ENCODE data around the gene KCNMB1. TPM values are rescaled to one million over a fixed set of nuclear protein-coding genes. Genes with fewer than 3 reads are reported as not detected.

The KCNMB1 gene
- total and polyA plus RNA-seq, 10 of the 15 experiments (the other 5 are each of a cell fraction or from before 2014, with no cell fraction given), result 1.2 to 3.6 (median 2.6) TPM

DNA sequence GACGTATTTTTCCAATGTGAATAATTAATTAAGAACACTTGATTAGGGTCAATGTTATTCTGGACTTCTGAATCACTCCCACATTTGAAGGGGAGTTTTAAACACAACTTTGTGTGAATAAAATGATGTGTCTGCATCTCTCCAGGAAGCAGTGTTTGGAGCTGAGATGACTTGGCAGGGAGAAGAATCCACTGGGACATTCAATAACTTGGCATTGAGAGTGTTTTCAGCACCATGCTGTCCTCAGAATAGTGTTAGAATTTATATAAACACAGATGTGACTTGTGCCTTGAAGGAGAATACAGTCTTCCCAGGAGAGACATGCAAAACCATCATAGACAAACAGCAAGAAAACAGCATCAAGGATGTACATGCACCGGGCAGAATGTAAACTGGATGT, 32.7 kb upstream of the KCNMB1 start:
- H3K4me1 ChIP-seq (ENCODE audit: control insufficient read depth, insufficient read depth, low read length), result no peaks in the 10 kb centered on the region
- TF ChIP-seq ESRRA (IDR thresholded peaks at IDR 0.05; ENCODE audit: low read length) (no peak), SREBF2 (IDR thresholded peaks at IDR 0.05; ENCODE audit: low read length) (no peak), SP1 (IDR thresholded peaks at IDR 0.05; ENCODE audit: low read depth, low read length) (no peak), NR2C2 (IDR thresholded peaks at IDR 0.05; ENCODE audit: borderline replicate concordance, control insufficient read depth, insufficient read length, low read depth) (no peak), NFXL1 (IDR thresholded peaks at IDR 0.05; ENCODE audit: borderline replicate concordance) (no peak), TBL1XR1 (IDR thresholded peaks at IDR 0.05; ENCODE audit: low read depth, low read length) (no peak), NRF1 (conservative IDR thresholded peaks at IDR 0.05; ENCODE audit: low read depth, low read length) (no peak), WRNIP1 (IDR thresholded peaks at IDR 0.05; ENCODE audit: borderline replicate concordance, low read depth, low read length) (no peak), SIX5 (IDR thresholded peaks at IDR 0.05; ENCODE audit: low read depth, low read length, severe bottlenecking) (no peak), SUZ12 (IDR thresholded peaks at IDR 0.05; ENCODE audit: unreplicated experiment) (no peak), SPI1 (IDR thresholded peaks at IDR 0.05; ENCODE audit: borderline replicate concordance, insufficient read depth, low read depth, low read length) (no peak), SMARCA5 (IDR thresholded peaks at IDR 0.05) (no peak), MAX (IDR thresholded peaks at IDR 0.05; ENCODE audit: low read depth, low read length) (no peak), TAF1 (IDR thresholded peaks at IDR 0.05; ENCODE audit: borderline replicate concordance, low read depth, low read length) (no peak), IKZF2 (IDR thresholded peaks at IDR 0.05) (no peak), ZSCAN29 (IDR thresholded peaks at IDR 0.05) (no peak), FOXM1 (IDR thresholded peaks at IDR 0.05; ENCODE audit: low read depth, low read length) (no peak)
- TF ChIP-seq, protein P1, sequence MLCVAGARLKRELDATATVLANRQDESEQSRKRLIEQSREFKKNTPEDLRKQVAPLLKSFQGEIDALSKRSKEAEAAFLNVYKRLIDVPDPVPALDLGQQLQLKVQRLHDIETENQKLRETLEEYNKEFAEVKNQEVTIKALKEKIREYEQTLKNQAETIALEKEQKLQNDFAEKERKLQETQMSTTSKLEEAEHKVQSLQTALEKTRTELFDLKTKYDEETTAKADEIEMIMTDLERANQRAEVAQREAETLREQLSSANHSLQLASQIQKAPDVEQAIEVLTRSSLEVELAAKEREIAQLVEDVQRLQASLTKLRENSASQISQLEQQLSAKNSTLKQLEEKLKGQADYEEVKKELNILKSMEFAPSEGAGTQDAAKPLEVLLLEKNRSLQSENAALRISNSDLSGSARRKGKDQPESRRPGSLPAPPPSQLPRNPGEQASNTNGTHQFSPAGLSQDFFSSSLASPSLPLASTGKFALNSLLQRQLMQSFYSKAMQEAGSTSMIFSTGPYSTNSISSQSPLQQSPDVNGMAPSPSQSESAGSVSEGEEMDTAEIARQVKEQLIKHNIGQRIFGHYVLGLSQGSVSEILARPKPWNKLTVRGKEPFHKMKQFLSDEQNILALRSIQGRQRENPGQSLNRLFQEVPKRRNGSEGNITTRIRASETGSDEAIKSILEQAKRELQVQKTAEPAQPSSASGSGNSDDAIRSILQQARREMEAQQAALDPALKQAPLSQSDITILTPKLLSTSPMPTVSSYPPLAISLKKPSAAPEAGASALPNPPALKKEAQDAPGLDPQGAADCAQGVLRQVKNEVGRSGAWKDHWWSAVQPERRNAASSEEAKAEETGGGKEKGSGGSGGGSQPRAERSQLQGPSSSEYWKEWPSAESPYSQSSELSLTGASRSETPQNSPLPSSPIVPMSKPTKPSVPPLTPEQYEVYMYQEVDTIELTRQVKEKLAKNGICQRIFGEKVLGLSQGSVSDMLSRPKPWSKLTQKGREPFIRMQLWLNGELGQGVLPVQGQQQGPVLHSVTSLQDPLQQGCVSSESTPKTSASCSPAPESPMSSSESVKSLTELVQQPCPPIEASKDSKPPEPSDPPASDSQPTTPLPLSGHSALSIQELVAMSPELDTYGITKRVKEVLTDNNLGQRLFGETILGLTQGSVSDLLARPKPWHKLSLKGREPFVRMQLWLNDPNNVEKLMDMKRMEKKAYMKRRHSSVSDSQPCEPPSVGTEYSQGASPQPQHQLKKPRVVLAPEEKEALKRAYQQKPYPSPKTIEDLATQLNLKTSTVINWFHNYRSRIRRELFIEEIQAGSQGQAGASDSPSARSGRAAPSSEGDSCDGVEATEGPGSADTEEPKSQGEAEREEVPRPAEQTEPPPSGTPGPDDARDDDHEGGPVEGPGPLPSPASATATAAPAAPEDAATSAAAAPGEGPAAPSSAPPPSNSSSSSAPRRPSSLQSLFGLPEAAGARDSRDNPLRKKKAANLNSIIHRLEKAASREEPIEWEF (IDR thresholded peaks at IDR 0.05; ENCODE audit: insufficient replicate concordance, low read depth, low read length), result no peak
- TF ChIP-seq, protein P2, sequence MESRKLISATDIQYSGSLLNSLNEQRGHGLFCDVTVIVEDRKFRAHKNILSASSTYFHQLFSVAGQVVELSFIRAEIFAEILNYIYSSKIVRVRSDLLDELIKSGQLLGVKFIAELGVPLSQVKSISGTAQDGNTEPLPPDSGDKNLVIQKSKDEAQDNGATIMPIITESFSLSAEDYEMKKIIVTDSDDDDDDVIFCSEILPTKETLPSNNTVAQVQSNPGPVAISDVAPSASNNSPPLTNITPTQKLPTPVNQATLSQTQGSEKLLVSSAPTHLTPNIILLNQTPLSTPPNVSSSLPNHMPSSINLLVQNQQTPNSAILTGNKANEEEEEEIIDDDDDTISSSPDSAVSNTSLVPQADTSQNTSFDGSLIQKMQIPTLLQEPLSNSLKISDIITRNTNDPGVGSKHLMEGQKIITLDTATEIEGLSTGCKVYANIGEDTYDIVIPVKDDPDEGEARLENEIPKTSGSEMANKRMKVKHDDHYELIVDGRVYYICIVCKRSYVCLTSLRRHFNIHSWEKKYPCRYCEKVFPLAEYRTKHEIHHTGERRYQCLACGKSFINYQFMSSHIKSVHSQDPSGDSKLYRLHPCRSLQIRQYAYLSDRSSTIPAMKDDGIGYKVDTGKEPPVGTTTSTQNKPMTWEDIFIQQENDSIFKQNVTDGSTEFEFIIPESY (IDR thresholded peaks at IDR 0.05), result no peak
- POLR2A ChIA-PET, result no interaction called here
- no peak overlapping the region for H3K4me3 ChIP-seq
- 0% methylated on average over 2 of the region's 2 CpGs for WGBS (ENCODE audit: insufficient coverage, insufficient replicate concordance, low lambda C conversion rate, missing lambda C conversion rate)
- no peaks in the 10 kb centered on the region for H4K20me1 ChIP-seq (ENCODE audit: control insufficient read depth, insufficient read depth)
- no peak overlapping the region for H3K9ac ChIP-seq (ENCODE audit: control insufficient read depth, insufficient read depth, low read length)
- no TSS peak for BruUV-seq (replicated peaks)
- no peaks in the 10 kb centered on the region for H3K36me3 ChIP-seq (ENCODE audit: control insufficient read depth in 2 of 2, insufficient read depth in 2 of 2, low read length in 1 of 2)
- no peak overlapping the region for H2AFZ ChIP-seq (ENCODE audit: control insufficient read depth, low read depth, low read length)
- DNase-seq (ENCODE audit: low read depth, low spot score), result no peak
- SMC1A ChIA-PET (ENCODE audit: uncharacterized antibody, unreplicated experiment), result interaction anchor here (0.7 to 2.2 kb wide), 11 partner anchors 41 to 256 kb away, joined by 3 to 21 read pairs (median 3); no protein-coding TSS in a partner anchor
- RAD21 ChIA-PET (ENCODE audit: unreplicated experiment), result interaction anchor here (0.9 to 5.4 kb wide), 7 partner anchors 34 to 198 kb away, joined by 3 to 32 read pairs (median 4); no protein-coding TSS in a partner anchor
- FAIRE-seq, result no peak
- CTCF ChIA-PET, result interaction anchor here (0.6 to 9.0 kb wide), 15 partner anchors 11 to 321 kb away, joined by 3 to 180 read pairs (median 5); partner anchors contain the start of genes KCNMB1 and LCP2
- no peak overlapping the region for H3K27ac ChIP-seq (ENCODE audit: control insufficient read depth, insufficient read depth)
- in situ Hi-C loops (cut with MboI) (no loop called here), intact Hi-C loops (cut with micrococcal nuclease; ENCODE audit: unreplicated experiment) (loop anchor here (1.0 to 2.0 kb wide), 2 partner anchors 83 to 154 kb away; no protein-coding TSS in a partner anchor)
- H3K9me3 ChIP-seq (replicated peaks; ENCODE audit: control insufficient read depth, insufficient read depth, low read length), result no peaks in the 10 kb centered on the region; the same call in 2 of the 3 replicates
- ATAC-seq, result no peak
- no peaks in the 10 kb centered on the region for H3K79me2 ChIP-seq (ENCODE audit: control insufficient read depth, insufficient read depth, low read length)
- no peak overlapping the region for H3K4me2 ChIP-seq (ENCODE audit: control insufficient read depth, insufficient read depth)
- no peaks in the 10 kb centered on the region; a peak in 1 of 4 replicates for H3K27me3 ChIP-seq (replicated peaks in 1 of 2; ENCODE audit: control insufficient read depth in 2 of 2, insufficient read depth in 2 of 2, low read length in 1 of 2)
